HG03103 (cell line): Measurements from ENCODE around the gene IRS1.
"Not testable (repeated sequence)": the region's sequence is repeated elsewhere in the genome, so short reads cannot be mapped to it uniquely, and the experiment has no call there.

Experiments used
- ATAC-seq: cut with Tn5 transposase; IDR thresholded peaks from one replicate; pipeline ENCODE4 v1.9.1; 2021; ENCODE audit warnings: low read depth; ENCODE audit not compliant: unreplicated experiment

IRS1 gene, protein sequence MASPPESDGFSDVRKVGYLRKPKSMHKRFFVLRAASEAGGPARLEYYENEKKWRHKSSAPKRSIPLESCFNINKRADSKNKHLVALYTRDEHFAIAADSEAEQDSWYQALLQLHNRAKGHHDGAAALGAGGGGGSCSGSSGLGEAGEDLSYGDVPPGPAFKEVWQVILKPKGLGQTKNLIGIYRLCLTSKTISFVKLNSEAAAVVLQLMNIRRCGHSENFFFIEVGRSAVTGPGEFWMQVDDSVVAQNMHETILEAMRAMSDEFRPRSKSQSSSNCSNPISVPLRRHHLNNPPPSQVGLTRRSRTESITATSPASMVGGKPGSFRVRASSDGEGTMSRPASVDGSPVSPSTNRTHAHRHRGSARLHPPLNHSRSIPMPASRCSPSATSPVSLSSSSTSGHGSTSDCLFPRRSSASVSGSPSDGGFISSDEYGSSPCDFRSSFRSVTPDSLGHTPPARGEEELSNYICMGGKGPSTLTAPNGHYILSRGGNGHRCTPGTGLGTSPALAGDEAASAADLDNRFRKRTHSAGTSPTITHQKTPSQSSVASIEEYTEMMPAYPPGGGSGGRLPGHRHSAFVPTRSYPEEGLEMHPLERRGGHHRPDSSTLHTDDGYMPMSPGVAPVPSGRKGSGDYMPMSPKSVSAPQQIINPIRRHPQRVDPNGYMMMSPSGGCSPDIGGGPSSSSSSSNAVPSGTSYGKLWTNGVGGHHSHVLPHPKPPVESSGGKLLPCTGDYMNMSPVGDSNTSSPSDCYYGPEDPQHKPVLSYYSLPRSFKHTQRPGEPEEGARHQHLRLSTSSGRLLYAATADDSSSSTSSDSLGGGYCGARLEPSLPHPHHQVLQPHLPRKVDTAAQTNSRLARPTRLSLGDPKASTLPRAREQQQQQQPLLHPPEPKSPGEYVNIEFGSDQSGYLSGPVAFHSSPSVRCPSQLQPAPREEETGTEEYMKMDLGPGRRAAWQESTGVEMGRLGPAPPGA (N-terminal part only)

DNA sequence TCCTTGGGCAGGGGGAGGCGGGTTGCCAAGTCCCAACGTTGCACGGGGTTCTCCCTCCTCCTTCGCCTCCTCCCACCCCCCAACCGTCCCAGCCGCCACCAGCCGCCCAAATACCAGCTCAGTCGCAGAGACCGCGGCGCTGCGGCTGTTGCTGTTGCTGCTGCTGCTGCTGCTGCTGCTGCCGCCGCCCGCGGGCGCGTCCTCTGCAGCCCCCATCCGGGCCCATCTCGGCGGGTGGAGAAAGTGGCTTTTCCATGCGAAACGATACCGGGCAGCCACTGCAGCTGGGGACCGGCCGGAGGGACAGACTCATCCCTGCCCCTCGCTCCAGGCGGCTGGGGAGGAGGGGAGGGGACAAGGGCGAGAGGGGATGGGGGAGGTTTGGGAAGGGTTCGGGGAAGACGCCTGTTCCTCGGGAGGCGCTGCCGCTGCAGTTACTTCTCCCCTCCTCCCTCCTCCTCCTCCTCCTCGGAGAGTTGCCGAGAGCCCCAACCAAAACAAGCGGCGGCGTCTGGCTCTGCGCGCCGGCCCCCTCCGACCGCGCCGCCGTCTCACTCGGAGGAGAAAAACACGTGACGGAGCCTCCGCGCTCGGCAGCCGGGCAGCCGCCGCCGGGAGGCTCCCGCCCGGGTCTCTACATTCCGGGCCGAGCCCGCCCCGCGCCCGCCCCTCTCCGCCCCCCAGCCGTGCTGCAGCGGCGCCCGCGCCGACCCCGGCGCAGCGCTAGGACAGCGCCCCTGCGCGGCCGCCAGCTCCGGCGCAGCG, at the start of gene IRS1:
Gene IRS1 (minus strand): TSS at position 610 of the 765 bp plus-strand sequence. CDS start 1,082 bp downstream, outside the sequence.
- peak; percentile 31 for ATAC-seq

DNA sequence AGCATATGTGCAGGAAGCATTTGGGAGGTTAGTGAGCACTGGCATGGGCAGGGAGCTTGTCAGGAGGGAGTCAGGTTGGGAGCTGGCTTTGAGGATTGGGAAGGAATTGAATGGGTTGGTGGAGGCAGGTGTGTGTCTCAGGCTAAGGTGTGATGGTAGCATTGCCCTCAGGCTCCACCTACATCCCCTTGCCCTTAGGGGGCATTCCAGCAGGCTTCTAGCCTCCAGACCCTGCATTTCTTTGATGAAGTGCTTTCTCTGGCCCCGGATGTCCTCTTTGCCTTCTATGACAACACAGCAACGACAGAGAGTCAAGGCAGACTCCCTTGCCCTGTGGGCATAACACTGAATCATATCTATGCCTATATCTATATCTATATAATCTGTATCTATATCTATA, 49.7 kb upstream of the IRS1 start:
- ATAC-seq: no peak

DNA sequence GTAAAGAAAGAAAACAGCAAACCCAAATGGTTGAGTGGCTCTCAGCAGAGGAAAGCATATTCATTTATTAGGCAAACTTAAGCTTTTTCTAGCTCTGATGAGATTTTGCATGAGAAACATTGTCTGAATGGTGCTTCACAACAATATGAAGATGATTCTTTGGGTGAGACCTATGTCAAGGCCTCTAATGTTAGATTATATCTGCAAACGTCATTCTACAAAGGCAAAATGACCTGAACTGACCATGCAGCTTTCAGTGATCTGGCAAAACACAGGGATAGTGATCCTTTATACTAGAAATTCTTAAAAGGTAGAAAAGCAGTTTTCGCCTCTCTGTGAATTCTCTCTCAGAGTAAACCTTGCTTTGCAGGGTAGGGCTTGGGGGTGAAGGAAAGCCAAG, 47.9 kb upstream of the IRS1 start:
- no peak for ATAC-seq

DNA sequence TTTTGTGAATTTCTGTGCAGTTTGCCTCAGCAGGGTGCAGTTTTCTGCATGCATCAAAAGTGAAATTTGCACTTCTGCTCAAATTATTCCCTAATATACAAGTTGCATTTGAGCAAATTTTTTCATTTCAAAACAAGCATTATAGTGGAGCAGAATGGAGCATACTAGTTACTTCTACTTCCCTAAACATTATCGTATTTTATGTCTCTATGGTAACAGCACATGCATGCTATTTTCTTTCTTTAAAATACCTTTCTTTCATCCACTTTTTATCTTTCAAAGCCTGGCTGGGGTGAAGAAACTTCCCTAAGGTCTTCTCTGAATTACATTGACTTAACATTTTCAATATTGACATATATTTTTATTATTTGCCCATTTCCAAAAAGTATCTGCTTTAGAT, 47.5 kb upstream of the IRS1 start:
- no peak for ATAC-seq

DNA sequence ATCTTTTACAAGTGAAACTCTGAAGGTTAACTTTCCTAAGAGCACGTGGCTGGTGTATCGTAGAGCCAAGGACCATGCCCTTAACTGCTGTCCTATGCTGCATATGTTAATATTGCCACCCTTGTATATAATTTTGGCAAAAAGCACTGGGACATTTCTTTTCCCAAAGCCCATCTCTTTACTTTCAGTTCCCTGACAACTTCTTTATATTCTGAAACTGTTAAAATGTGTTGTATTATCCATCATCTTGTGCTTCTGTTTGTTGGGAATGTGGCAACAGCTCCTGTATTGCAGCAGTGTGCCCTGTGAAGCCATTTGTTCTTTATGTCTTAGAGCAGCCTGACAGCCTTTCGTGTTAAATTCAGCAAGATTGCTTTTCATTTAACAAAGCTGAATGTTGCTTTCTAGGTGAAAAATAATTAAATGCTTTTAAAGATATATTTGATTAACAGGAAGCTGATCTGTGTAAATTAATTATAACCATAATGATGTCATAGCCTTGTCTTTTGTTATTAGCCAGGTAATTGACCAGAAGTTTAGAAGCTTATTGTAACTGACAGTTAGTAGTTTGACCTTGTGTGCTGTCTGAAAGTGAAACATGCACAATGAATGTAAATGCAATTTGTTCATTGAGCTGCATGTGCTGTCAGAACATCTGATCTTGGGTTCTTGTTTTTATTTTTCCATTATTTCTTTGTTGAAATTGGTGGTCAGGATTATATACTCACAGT, 45.9 kb upstream of the IRS1 start:
- peak; percentile 57 for ATAC-seq

DNA sequence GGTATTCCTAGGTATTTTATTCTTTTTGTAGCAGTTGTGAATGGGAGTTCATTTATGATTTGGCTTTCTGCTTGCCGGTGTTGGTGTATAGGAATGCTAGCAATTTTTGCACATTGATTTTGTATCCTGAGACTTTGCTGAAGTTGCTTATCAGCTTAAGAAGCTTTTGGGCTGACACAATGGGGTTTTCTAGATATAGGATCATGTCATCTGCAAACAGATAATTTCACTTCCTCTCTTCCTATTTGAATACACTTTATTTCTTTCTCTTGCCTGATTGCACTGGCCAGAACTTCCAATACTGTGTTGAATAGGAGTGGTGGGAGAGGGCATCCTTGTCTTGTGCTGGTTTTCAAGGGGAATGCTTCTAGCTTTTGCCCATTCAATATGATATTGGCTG, 43.4 kb upstream of the IRS1 start:
- ATAC-seq: not testable (repeated sequence)

DNA sequence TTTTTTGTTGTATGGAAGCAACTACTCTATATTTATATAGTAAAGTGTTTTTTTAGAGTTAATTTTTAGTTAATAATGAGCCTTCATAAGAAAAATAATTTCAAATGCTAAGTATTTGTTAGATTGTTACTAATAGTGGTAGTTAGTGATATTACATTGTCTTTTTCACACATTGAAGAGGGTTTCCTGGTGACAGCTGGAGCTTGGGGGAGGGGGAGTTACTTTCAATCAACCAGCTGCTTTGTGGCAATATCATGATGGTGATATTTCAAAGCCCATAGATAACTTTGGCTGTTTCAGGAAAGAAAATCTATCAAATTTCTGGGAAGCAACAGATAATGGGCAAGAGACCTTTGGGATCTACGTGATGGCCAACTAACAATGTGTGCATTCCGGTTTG, 40.3 kb upstream of the IRS1 start:
- no peak for ATAC-seq

DNA sequence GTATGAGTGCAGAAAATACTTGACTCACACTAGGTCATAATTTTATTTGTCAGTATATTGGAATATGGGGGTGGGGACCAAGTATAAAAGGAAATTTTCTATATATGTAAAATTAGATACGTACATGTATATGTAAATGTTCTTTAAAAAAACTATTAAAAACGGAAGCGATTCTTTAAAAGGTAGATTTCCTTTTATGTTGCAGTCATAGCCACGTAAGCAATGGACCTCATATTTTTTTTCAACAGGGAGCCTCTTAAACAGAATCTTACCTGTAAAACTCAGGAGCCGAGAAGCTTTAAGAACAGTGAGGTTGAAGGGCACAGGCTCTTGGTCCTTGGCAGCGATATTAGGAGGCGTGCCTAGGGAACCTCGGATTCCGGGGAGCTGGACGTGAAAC, 39.5 kb upstream of the IRS1 start:
- ATAC-seq: no peak

DNA sequence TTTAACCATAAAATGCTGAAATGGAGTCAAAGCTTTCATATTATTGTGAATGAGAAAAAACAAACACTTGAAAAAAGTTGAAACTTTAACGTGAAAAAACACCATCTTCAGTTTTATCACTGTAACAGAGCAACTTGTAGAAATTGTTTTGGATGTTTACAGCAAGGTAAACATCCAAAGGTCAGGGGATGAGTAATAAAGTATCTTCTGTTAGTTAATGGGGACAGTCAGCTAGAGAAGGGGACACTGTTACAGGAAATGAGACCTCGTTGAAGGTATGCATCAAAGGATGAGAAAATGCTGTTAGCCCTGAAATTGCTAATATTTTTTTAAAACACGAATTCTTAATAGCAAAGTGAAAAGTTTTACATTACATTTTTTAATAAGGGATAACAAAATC, 39.1 kb upstream of the IRS1 start:
- ATAC-seq: no peak

DNA sequence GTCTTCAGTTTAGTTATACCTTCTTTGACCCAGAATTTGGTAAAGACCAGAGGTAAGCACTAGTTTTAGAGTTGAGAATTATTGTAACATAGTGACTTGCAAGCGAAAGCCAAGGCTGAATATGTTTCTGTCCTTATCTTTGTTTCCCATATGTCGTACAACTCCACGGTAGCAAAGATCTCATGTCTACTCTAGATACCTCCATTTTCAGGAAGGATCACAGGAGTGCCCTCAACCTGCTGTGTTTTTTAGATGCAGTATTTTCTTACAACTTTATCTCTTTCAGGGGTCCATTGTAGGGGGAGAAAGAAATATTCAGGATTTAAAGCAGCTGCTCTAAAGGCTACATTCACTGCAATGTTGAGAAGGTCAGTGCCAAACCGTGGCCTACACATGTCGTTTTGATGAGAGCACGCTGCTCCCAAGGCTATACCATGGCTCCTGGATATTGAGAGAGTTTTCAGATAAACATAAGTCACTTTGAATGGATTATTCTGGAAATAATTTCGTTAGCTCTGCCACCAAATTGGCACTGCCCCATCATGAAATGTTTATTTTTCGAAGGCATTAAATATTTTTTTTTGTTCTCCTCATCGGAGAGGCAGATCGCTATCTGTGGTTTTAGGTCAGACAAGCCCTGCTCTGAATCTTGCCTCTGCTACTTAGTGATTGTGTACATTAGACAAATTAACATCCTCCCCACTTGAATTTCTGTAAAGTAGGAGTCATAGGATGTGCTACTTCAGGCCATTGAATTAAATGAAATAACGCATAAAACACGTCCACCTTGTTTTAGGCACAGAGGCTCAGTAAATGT, 38.4 kb upstream of the IRS1 start:
- no peak for ATAC-seq

DNA sequence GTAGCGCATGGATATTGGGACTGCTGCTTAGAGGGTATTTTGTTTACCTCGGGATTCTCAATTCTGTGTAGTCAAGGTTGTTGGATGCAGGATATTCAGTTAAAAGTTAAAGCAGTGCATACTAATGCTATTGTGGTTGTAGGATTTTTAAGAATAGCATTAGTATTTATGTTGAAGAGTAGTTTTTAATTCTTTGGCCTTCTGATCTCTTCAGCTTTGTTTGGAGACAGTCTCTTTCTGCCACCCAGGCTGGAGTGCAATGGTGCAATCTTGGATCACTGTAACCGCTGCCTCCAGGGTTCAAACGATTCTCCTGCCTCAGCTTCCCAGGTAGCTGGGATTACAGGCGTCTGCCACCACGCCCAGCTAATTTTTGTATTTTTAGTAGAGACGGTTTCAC, 37.7 kb upstream of the IRS1 start:
- ATAC-seq: no peak

DNA sequence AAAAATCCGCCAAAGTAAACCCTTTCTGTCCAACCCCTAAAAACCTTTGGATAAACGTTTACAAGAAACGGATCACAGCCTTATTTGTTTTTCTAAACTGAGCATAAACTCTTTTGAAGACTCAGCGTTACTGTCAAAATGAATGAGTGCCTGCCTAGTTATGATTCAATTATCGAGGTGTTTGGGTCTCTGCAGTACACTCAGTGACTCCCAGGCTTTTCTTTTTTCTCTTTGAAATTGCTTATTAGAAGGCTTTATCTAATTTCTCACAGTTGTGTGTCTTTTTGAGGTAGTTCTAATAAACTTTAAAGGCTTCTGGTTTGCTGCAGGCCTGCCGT, 36.9 kb upstream of the IRS1 start:
- peak; percentile 3 for ATAC-seq

DNA sequence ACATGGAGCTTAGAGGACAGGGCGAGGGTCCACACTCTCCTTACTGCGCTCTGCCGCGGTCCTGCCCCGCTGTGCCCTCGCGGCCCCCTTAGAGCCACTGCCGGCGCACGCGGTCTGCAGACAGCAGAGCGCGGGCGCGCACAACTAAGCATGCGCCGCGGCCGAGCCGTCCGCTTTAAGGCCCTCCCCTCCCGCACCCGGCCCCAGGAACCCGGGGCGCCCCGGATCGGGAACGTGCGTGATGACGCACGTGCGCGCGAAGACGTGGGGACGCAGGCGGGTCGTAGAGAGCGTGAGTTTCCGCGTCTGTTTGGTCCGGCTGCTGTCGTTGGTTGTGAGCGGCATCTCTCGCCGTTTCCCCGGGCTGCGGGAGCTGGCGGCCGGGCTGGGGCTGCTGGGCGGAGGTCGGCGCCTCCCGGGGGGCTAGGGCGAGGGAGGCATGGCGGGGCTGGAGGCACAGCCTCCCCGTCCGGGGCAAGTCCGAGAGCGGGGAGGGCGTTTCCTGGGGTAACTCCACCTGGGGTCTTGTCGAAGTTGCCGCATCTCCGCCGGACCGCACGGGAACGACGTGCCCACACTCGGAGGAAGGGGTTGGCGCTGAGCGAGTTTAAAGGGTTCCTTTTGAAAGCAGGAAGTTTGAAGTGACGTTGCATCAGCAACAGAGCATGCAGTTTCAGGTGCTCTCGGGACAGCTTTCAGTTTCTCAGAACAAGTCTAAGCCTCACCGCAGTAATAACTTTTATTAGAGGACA, 36.4 kb upstream of the IRS1 start, which contains the start of gene RHBDD1:
Gene RHBDD1 (plus strand): TSS at position 259 of the 752 bp plus-strand sequence. CDS start 28,640 bp downstream, outside the sequence.
- ATAC-seq: peak; percentile 75

DNA sequence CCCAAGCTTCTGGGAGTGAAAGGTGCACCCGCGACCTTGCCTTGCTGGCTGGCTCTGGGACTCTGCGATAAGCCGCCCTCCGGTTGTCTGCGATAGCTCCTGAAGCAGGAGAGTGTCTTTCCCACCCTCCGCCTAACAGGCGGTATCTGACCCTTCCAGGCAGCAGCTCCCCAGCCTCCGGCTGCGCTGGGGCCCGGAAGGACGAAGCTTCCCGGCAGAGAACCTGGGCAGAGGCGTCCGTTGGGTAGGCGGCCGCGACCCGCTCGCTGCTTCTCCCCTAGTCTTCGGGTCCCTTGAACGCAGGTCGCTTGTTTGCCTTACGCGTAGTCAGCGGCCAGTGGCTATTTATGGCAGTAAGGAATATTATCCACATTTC, 35.8 kb upstream of the IRS1 start:
- peak; percentile 10 for ATAC-seq

DNA sequence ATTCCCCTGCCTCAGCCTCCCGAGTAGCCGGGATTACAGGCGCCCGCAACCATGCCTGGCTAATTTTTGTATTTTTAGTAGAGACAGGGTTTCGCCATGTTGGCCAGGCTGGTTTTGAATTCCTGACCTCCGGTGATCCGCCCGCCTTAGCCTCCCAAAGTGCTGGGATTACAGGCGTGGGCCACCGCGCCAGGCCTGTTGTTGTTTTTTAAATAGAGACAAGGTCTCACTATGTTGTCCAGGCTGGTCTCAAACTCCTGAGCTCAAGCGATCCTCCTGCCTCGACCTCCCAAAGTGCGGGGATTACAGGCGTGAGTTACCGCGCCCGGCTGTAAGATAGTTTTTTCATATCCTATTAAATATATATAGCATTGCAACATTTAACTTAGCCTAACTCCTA, 35.3 kb upstream of the IRS1 start:
- ATAC-seq: not testable (repeated sequence)

DNA sequence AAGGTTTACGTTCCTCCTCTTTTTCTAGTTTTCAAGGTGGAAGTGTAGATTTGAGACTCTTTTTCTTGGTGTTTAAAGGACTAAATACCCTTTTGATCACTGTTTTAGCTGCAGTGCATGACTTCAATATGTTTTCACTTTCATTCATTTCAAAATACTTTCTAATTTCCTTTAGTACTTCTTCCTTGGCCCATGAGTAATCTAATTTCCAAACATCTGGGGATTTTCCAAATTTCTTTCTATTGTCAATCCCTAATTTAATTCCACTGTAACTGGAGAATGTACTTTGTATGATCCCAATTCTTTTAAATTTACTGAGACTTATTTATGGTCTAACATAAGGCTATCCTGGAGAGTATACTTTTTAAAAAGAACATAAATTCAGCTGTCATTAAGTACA, 32.4 kb upstream of the IRS1 start:
- no peak for ATAC-seq

DNA sequence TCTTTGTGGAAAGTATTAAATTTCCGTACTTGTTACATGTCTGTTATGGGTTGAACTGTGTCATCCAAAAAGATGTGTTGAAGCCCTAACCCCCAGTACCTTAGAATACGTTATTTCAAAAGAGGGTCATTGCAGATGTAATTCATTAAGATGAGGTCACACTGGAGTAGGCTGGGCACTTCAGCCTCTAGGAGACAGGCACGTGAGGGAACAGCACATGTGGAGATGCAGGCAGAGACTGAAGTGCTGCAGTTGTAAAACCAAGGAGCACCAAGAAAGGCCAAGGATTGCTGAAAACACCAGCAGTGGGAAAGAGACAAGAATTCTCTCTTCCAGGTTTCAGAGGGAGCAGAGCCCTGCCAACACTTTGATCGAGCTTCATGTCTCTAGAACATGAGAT, 31.6 kb upstream of the IRS1 start:
- ATAC-seq: no peak
